ENCODE measurements around the gene OLFM3. TPM values are rescaled to one million over a fixed set of nuclear protein-coding genes. Genes with fewer than 3 reads are reported as not detected.

OLFM3 gene
- total and polyA plus RNA-seq, 2 donors (not counting 3 experiments of a cell fraction or from before 2014, with no cell fraction given) = not detected

DNA sequence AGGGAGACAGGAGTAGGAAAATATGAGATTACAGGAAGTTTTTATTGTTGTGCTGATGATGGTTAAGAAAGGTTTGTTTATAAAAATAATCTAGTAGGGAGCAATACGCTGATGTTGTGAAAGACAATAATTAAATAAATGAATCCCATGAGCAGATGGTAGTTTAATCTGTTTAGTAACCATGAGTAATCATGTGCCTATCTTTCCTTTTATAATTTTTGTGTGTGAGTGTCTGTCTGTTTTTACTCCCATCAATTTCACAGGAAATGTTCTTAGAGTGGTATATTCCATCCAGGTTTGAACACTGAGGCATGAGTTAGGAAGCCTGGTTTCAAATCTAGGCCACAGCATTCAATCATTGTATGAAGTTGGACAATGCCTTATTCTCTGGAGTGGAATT, 180.5 kb downstream of the OLFM3 start:
- Histone ChIP-seq H3K36me3 (ENCODE audit: control insufficient read depth in 2 of 2, extremely low read depth in 1 of 2, insufficient read depth in 2 of 2, low read length in 2 of 2) (no peaks in the 10 kb centered on the region), H3K9me1 (replicated peaks; ENCODE audit: control insufficient read depth, extremely low read depth, insufficient read depth, low read length) (no peaks in the 10 kb centered on the region), H4K20me1 (replicated peaks; ENCODE audit: control insufficient read depth, extremely low read depth, insufficient read depth, low read length) (no peaks in the 10 kb centered on the region), H3K79me2 (ENCODE audit: control insufficient read depth, insufficient read depth, low read length) (no peaks in the 10 kb centered on the region), H3K9ac (replicated peaks; ENCODE audit: extremely low read depth, insufficient read depth, low read length) (no peak overlapping the region), H3K27ac (ENCODE audit: insufficient read depth, low read depth, low read length) (no peak overlapping the region), H3K9me3 (replicated peaks; ENCODE audit: control insufficient read depth, insufficient read depth, low read length) (no peaks in the 10 kb centered on the region), H3K4me2 (ENCODE audit: insufficient read depth, low read length) (no peak overlapping the region), H3K4me1 (ENCODE audit: control insufficient read depth, extremely low read depth, insufficient read depth, low read length) (no peaks in the 10 kb centered on the region), H3K4me3 (replicated peaks in 1 of 3; ENCODE audit: insufficient read depth in 1 of 3, low read depth in 1 of 3, low read length in 3 of 3) (no peak overlapping the region), H3K27me3 (ENCODE audit: control insufficient read depth in 2 of 2, insufficient read depth in 2 of 2, low read length in 2 of 2) (no peaks in the 10 kb centered on the region), H2AFZ (ENCODE audit: low read depth, low read length) (no peak overlapping the region)
- intact Hi-C loops (cut with micrococcal nuclease) (no loop called here), dilution Hi-C loops (cut with MboI; ENCODE audit: extremely low pct_ligation_motif_present, low sequenced_read_pairs) (no loop called here)
- BruUV-seq (replicated peaks) = no TSS peak
- POLR2A ChIA-PET = no interaction called here
- TF ChIP-seq, protein P1, sequence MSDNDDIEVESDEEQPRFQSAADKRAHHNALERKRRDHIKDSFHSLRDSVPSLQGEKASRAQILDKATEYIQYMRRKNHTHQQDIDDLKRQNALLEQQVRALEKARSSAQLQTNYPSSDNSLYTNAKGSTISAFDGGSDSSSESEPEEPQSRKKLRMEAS (IDR thresholded peaks at IDR 0.05; ENCODE audit: insufficient read depth, insufficient read length) = no peak
- TF ChIP-seq JUN (IDR thresholded peaks at IDR 0.05; ENCODE audit: borderline replicate concordance, insufficient read depth, insufficient read length, low read depth) = no peak
- TF ChIP-seq POLR2A (IDR thresholded peaks at IDR 0.05; ENCODE audit: low read depth, low read length) = no peak
- no peak for TF ChIP-seq GATA2 (IDR thresholded peaks at IDR 0.05; ENCODE audit: insufficient read depth, insufficient read length, low read depth, low read length)
- TF ChIP-seq MYC (IDR thresholded peaks at IDR 0.05; ENCODE audit: low read depth, low read length) = no peak
- no peak for TF ChIP-seq POLR2AphosphoS5 (IDR thresholded peaks at IDR 0.05; ENCODE audit: insufficient read depth, low read depth, low read length)
- TF ChIP-seq, protein P2, sequence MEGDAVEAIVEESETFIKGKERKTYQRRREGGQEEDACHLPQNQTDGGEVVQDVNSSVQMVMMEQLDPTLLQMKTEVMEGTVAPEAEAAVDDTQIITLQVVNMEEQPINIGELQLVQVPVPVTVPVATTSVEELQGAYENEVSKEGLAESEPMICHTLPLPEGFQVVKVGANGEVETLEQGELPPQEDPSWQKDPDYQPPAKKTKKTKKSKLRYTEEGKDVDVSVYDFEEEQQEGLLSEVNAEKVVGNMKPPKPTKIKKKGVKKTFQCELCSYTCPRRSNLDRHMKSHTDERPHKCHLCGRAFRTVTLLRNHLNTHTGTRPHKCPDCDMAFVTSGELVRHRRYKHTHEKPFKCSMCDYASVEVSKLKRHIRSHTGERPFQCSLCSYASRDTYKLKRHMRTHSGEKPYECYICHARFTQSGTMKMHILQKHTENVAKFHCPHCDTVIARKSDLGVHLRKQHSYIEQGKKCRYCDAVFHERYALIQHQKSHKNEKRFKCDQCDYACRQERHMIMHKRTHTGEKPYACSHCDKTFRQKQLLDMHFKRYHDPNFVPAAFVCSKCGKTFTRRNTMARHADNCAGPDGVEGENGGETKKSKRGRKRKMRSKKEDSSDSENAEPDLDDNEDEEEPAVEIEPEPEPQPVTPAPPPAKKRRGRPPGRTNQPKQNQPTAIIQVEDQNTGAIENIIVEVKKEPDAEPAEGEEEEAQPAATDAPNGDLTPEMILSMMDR (IDR thresholded peaks at IDR 0.05; ENCODE audit: extremely low read depth in 1 of 2, insufficient read depth in 1 of 2, low read depth in 1 of 2, low read length in 2 of 2) = no peak
- no peak for TF ChIP-seq EZH2 (IDR thresholded peaks at IDR 0.05; ENCODE audit: borderline replicate concordance, low read depth, low read length, severe bottlenecking)
- no peak for TF ChIP-seq FOS (IDR thresholded peaks at IDR 0.05; ENCODE audit: borderline replicate concordance, insufficient read depth, low read length)
- CTCF ChIA-PET = interaction anchor here (1.1 to 1.2 kb wide), 2 partner anchors 14 to 29 kb away, joined by 3 read pairs; no protein-coding TSS in a partner anchor
- DNase-seq (ENCODE audit: low read depth, low spot score) (no peak), FAIRE-seq (no peak)

All from endothelial cell of umbilical vein (primary cell).